GM12878 (cell line): Measurements from ENCODE around the gene CSF2. TPM values are rescaled to one million over a fixed set of nuclear protein-coding genes. Genes with fewer than 3 reads are reported as not detected.

Source experiments
- ATAC-seq: fragments of 200-7000 bp; cut with Tn5 transposase; 3 replicates; pipeline ENCODE4 v1.9.1; 2020; ENCODE audit warnings: mild to moderate bottlenecking, moderate library complexity
- BruUV-seq: library from RNA; stranded (reverse); fragments of 400-500 nt; replicated peaks from 2 replicates; lab custom pipeline; 2021; lab: Mats Ljungman, UMichigan
- CTCF ChIA-PET: fragments of 300-600 bp; sonication (Branson Sonifier 250); formaldehyde crosslinking; extraction: SDS; loops from one replicate; lab custom pipeline; 2021; ENCODE audit warnings: inconsistent platforms; lab: Yijun Ruan, JAX
- POLR2A ChIA-PET: fragments of 350-600 bp; formaldehyde crosslinking; extraction: SDS; loops from one replicate; lab custom pipeline; 2021; ENCODE audit warnings: inconsistent platforms; lab: Charles Lee
- RAD21 ChIA-PET: fragments of 300-600 bp; sonication (Branson Sonifier 250); formaldehyde crosslinking; loops from one replicate; lab custom pipeline; 2023; ENCODE audit warnings: antibody characterized with exemption; ENCODE audit not compliant: unreplicated experiment; lab: Charles Lee
- SMC1A ChIA-PET: fragments of 300-600 bp; sonication (Branson Sonifier 250); formaldehyde crosslinking; loops from one replicate; lab custom pipeline; 2023; ENCODE audit not compliant: unreplicated experiment, uncharacterized antibody; lab: Charles Lee
- DNase-seq: peaks from one replicate; pipeline ENCODE4 v3.0.0-alpha.2; 2011; ENCODE audit warnings: low read depth, low spot score
- FAIRE-seq: peaks from 3 replicates; lab custom pipeline; 2011; peaks lifted over from hg19 to GRCh38; lab: Jason Lieb, UNC
- H2AFZ ChIP-seq: 2 replicates; pipeline ENCODE4 v1.6.0; 2011; ENCODE audit warnings: low read depth, low read length, control low read depth; ENCODE audit not compliant: control insufficient read depth
- H3K27ac ChIP-seq: 2 replicates; pipeline ENCODE4 v1.5.1; 2011; ENCODE audit warnings: control low read depth; ENCODE audit not compliant: control insufficient read depth, insufficient read depth
- H3K27me3 ChIP-seq, 2 experiments: replicated peaks in 1 of 2; 2 replicates each; pipeline versions ENCODE4 v1.6.0 to v1.6.1; 2011; ENCODE audit warnings: low read length in 1 of 2; ENCODE audit not compliant: control insufficient read depth in 2 of 2, insufficient read depth in 2 of 2
- H3K36me3 ChIP-seq, 2 experiments: 2 replicates each; pipeline ENCODE4 v1.5.1; 2011; ENCODE audit warnings: low read length in 1 of 2; ENCODE audit not compliant: control insufficient read depth in 2 of 2, insufficient read depth in 2 of 2
- H3K4me1 ChIP-seq: 2 replicates; pipeline ENCODE4 v1.6.1; 2011; ENCODE audit warnings: mild to moderate bottlenecking, low read length, moderate library complexity, mixed read lengths; ENCODE audit not compliant: control insufficient read depth, insufficient read depth
- H3K4me2 ChIP-seq: 2 replicates; pipeline ENCODE4 v1.6.0; 2011; ENCODE audit warnings: control low read depth; ENCODE audit not compliant: control insufficient read depth, insufficient read depth
- H3K4me3 ChIP-seq: fragments of 200-600 bp; sonication (generic); 2 replicates; pipeline ENCODE4 v1.5.1; 2016
- H3K79me2 ChIP-seq: 2 replicates; pipeline ENCODE4 v1.6.0; 2011; ENCODE audit warnings: low read length; ENCODE audit not compliant: control insufficient read depth, insufficient read depth
- H3K9ac ChIP-seq: 2 replicates; pipeline ENCODE4 v1.8.0; 2011; ENCODE audit warnings: low read length, control low read depth, mixed read lengths; ENCODE audit not compliant: control insufficient read depth, insufficient read depth
- H3K9me3 ChIP-seq: replicated peaks from 3 replicates; pipeline ENCODE4 v1.5.1; 2011; ENCODE audit warnings: mild to moderate bottlenecking, low read length; ENCODE audit not compliant: control insufficient read depth, insufficient read depth
- H4K20me1 ChIP-seq: 2 replicates; pipeline ENCODE4 v1.6.0; 2011; ENCODE audit not compliant: control insufficient read depth, insufficient read depth
- CBFB ChIP-seq: IDR thresholded peaks from 2 replicates; pipeline ENCODE4 v1.6.1; 2016; ENCODE audit warnings: antibody characterized with exemption, low read depth
- EED ChIP-seq: sonication (generic); IDR thresholded peaks from 2 replicates; pipeline ENCODE4 v1.6.1; 2016; ENCODE audit warnings: antibody characterized with exemption, low read depth
- EP300 ChIP-seq, 2 experiments: fragments of 150-350 bp in 1 of 2; IDR thresholded peaks; 2 replicates each; pipeline ENCODE4 v1.6.1; 2011 to 2012; ENCODE audit warnings: low read depth in 2 of 2, low read length in 2 of 2, borderline replicate concordance in 1 of 2, improper control_type of control experiment in 1 of 2, inconsistent platforms in 1 of 2; ENCODE audit not compliant: control insufficient read depth in 1 of 2
- JUNB ChIP-seq: IDR thresholded peaks from 2 replicates; pipeline ENCODE4 v1.6.1; 2016; ENCODE audit warnings: antibody characterized with exemption, mild to moderate bottlenecking
- JUND ChIP-seq: IDR thresholded peaks from 2 replicates; pipeline ENCODE4 v1.6.1; 2012; ENCODE audit warnings: low read depth, mild to moderate bottlenecking, low read length, improper control_type of control experiment, moderate library complexity
- NBN ChIP-seq: fragments of 450-650 bp; IDR thresholded peaks from 2 replicates; pipeline ENCODE4 v1.6.1; 2016
- NFXL1 ChIP-seq: fragments of 450-650 bp; IDR thresholded peaks from 2 replicates; pipeline ENCODE4 v1.6.1; 2017; ENCODE audit warnings: antibody characterized with exemption, mild to moderate bottlenecking, borderline replicate concordance
- NFYB ChIP-seq: IDR thresholded peaks from 2 replicates; pipeline ENCODE4 v1.6.1; 2011; ENCODE audit warnings: low read depth, mild to moderate bottlenecking, low read length, improper control_type of control experiment, moderate library complexity; ENCODE audit not compliant: insufficient read depth
- SP1 ChIP-seq: IDR thresholded peaks from one replicate; pipeline ENCODE4 v1.6.1; 2011; ENCODE audit warnings: low read depth, low read length
- SUZ12 ChIP-seq: fragments of 200-600 bp; sonication (generic); IDR thresholded peaks from one replicate; pipeline ENCODE4 v1.6.1; 2018; ENCODE audit warnings: antibody characterized with exemption, mild to moderate bottlenecking; ENCODE audit not compliant: unreplicated experiment
- TAF1 ChIP-seq: IDR thresholded peaks from 2 replicates; pipeline ENCODE4 v1.6.1; 2011; ENCODE audit warnings: mild to moderate bottlenecking, low read depth, low read length, borderline replicate concordance
- WGBS: methylation state at CpG from one replicate; pipeline ENCODE4 v1.1.6; 2016; ENCODE audit warnings: low lambda C conversion rate; ENCODE audit not compliant: insufficient replicate concordance, insufficient coverage; ENCODE audit errors: missing lambda C conversion rate; 5-methylcytosine and 5-hydroxymethylcytosine counted together
- in situ Hi-C: fragments of 300-500 bp; cut with MboI; formaldehyde crosslinking; loops from 9 replicates; pipeline ENCODE4 v1.14.3; 2018; ENCODE audit warnings: mixed read lengths
- intact Hi-C: fragments of 100-400 bp; cut with micrococcal nuclease; formaldehyde crosslinking; loops from one replicate; pipeline ENCODE4 v1.14.2; 2022; ENCODE audit not compliant: unreplicated experiment
- polyA plus RNA-seq, 11 experiments: library from polyadenylated mRNA; depleted of rRNA in 4 of 11; unstranded in 6 of 11; stranded (reverse) in 5 of 11; fragments of >200 nt; fragmentation: Nextera tagmentation in 4 of 11; fragmentation: Illumina TruSeq in 1 of 11; extraction: Ambion mirVana in 4 of 11; extraction: Trizol in 1 of 11; gene quantifications; 1 replicate in 1 of 11; 2 replicates in 10 of 11; pipeline versions ENCODE4 v1.2.1 to v1.2.3, GENCODE V29; 2011 to 2016; ENCODE audit warnings: inconsistent platforms in 2 of 11, missing spikeins in 2 of 11, low read depth in 1 of 11
- total RNA-seq, 4 experiments: library from RNA; depleted of rRNA in 3 of 4; stranded (reverse); fragments of >200 nt in 3 of 4; fragmentation: Illumina TruSeq in 1 of 4; extraction: Trizol in 1 of 4; gene quantifications; 2 replicates each; pipeline versions ENCODE4 v1.2.1 to v1.2.3, GENCODE V29; 2013 to 2021
- TF ChIP-seq, protein P1 (sequence below): fragments of 450-650 bp; IDR thresholded peaks from 2 replicates; pipeline ENCODE4 v1.6.1; 2017; ENCODE audit warnings: mild to moderate bottlenecking, low read depth, inconsistent platforms; ENCODE audit not compliant: poor library complexity, severe bottlenecking

Gene CSF2
- total and polyA plus RNA-seq, 10 of the 15 experiments (the other 5 are each of a cell fraction or from before 2014, with no cell fraction given): 0.15 to 2.0 (median 0.69) TPM; not detected in 2

DNA sequence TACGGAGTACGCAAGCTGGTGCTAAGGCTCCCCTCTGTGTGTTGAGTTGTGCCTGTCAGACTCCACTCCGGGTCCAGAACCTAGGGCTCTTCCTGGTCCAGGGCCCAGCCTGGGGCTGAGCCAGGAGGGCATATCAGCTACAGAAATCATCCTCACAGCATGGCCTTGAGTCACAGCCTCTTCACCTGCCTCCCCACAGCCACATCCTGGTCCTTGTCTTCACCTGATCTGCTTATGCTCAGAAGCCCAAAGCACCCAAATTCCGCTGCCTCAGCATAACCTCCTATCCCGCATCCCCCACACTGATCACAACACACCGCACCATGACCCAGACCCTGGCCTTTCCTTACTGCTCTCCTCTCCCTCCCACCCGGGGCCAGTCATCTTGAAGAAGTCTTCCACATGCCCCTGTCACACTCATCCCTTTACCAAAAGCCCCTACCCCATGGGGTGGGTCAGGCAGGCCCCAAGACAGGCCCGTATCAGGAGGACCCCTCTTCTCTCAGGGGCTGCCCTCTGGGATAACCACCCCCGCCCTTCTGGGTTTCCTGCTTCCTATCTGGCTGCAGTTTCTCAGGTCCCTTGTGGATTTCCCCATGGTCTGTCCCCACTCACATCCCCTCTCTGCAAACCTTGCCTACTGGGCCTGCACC is 14.4 kb upstream of the CSF2 start:
- no peak for FAIRE-seq
- no peak overlapping the region for H2AFZ ChIP-seq
- DNase-seq: no peak
- TF ChIP-seq TAF1 (no peak), EED (no peak), CBFB (no peak), NFYB (no peak), SUZ12 (no peak), EP300 (IDR thresholded peaks at IDR 0.05; ENCODE audit: borderline replicate concordance in 1 of 2, control insufficient read depth in 1 of 2, low read depth in 2 of 2, low read length in 2 of 2) (no peak), NFXL1 (no peak), SP1 (no peak), JUND (no peak), JUNB (no peak), NBN (no peak)
- TF ChIP-seq, protein P1, sequence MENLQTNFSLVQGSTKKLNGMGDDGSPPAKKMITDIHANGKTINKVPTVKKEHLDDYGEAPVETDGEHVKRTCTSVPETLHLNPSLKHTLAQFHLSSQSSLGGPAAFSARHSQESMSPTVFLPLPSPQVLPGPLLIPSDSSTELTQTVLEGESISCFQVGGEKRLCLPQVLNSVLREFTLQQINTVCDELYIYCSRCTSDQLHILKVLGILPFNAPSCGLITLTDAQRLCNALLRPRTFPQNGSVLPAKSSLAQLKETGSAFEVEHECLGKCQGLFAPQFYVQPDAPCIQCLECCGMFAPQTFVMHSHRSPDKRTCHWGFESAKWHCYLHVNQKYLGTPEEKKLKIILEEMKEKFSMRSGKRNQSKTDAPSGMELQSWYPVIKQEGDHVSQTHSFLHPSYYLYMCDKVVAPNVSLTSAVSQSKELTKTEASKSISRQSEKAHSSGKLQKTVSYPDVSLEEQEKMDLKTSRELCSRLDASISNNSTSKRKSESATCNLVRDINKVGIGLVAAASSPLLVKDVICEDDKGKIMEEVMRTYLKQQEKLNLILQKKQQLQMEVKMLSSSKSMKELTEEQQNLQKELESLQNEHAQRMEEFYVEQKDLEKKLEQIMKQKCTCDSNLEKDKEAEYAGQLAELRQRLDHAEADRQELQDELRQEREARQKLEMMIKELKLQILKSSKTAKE: no peak
- TF ChIP-seq, all 136 proteins: peak for 0
- no peak for ATAC-seq
- Histone ChIP-seq H3K9me3 (no peaks in the 10 kb centered on the region), H3K4me2 (no peak overlapping the region), H3K79me2 (no peaks in the 10 kb centered on the region), H3K27ac (no peak overlapping the region), H3K9ac (no peak overlapping the region), H3K4me3 (no peak overlapping the region), H3K4me1 (no peaks in the 10 kb centered on the region), H3K36me3 (no peaks in the 10 kb centered on the region), H4K20me1 (no peaks in the 10 kb centered on the region), H3K27me3 (peaks cover 0 to 2% of the 10 kb centered on the region in 2 experiments; a peak in 2 of 4 replicates)
- WGBS: 48% methylated on average over 9 of the region's 9 CpGs
- CTCF ChIA-PET: interaction anchor here (0.5 to 0.7 kb wide), 2 partner anchors 17 to 265 kb away, joined by 3 to 4 read pairs; no protein-coding TSS in a partner anchor
- SMC1A ChIA-PET: no interaction called here
- intact Hi-C loops (no loop called here), in situ Hi-C loops (no loop called here)
- BruUV-seq: no TSS peak
- RAD21 ChIA-PET: no interaction called here
- POLR2A ChIA-PET: no interaction called here
